ENCODE data around the gene ACSS1.

Gene ACSS1

DNA sequence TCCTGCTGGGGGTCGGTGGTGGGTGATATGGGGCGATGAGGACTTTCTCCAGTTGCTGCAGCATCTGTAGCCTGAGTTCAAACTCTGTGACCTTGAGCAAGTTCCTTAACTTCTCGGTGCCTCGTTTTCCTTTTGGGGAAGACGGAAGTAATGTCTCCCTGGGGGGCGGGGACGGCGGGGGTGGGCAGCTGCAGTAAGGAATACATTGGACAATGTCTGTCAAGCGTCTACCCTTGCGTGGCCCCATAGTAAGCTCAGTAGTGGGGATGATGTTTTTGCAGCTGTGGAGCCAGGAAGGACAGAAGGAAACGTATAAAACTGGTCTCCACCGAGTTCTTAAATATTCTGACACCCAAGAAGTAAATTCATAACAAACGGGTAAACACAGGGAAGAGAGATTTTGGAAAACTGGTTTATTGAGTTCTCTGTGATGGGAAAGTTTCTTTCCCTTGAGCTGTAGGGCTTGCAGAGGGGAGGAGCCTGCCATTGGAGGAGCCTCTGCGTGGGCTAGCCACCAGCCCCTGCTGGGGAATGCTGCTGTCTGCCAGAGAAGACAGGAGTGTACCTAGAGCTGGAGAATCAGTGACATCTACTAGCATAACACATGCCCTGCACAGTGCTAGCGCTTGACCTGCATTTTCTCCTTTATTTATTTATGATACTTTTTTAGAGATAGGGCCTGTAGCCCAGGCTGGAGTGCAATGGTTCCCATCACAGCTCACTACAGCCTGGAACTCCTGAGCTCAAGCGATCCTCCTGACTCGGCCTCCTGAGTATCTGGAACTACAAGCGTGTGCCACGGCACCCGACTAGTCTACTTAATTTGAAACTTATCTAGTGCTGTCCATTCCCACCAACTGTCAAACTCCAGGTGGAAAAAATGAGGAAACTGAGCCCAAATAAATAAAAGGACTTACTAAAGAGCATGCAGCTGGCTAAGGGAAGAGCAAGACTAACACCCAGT is 1.2 kb upstream of the ACSS1 start:
- Histone ChIP-seq H3K27ac (ENCODE audit: low read length) (no peak overlapping the region), H3K36me3 (ENCODE audit: control insufficient read depth, insufficient read depth, low read length) (no peaks in the 10 kb centered on the region), H3K27me3 (ENCODE audit: control insufficient read depth, insufficient read depth, low read length) (peaks cover 36% of the 10 kb centered on the region; the same call in 1 of the 2 replicates), H3K4me3 (ENCODE audit: low read length) (no peak overlapping the region), H3K4me1 (ENCODE audit: control insufficient read depth, insufficient read depth, low read length) (0 out of 2 replicates have a peak, but pooled peaks cover 1% of the 10 kb centered on the region), H3K9me3 (ENCODE audit: control insufficient read depth, insufficient read depth, low read length) (no peaks in the 10 kb centered on the region)
- no peak for DNase-seq (ENCODE audit: low read depth, low spot score)
- WGBS (ENCODE audit: insufficient coverage, insufficient read length), result no CpG with 5 or more reads among the region's 20 CpGs

DNA sequence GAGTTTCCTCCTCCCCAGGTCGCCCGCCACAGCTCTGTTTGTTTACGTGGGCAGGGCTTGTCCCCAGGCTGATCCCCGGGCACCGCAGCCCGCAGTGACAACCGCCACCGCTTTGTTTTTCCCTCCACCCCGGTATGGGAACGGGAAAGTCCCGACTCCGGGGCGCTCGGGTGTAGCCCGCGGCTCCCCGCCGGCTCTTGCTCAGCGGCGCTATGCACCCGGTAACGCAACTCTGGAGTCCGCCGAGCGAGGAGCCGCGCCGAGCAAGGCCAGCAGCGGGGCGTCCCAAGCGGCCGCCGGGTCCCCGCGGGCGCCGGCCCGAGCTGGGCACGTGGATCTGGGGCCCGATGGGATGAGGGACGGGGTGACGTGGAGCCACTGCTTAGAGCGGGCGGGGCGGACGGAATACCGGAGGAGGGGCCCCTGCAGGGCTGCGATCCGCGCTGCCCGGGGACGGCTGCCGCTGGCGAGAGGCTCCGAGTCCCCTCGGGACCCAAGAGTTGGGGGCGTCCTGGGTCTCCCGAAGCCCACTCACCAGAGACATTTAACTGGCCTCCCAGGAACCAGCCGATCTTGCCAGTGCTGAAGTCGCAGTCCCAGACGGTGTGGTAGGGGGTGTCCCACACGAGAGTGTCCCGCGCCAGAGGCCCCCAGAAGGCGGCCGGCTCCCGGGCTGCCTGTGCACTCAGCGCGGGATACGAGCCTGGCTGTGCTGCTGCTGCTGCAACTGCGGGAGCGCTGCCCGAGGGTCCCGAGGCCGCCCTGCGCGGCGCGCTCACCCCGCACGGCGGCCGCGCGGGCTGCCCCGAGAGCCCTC is 497 bp downstream of the ACSS1 start:
- DNase-seq (ENCODE audit: low read depth, low spot score), result no peak
- Histone ChIP-seq H3K36me3 (ENCODE audit: control insufficient read depth, insufficient read depth, low read length) (no peaks in the 10 kb centered on the region), H3K27me3 (ENCODE audit: control insufficient read depth, insufficient read depth, low read length) (peaks cover 36% of the 10 kb centered on the region; the same call in 1 of the 2 replicates), H3K9me3 (ENCODE audit: control insufficient read depth, insufficient read depth, low read length) (no peaks in the 10 kb centered on the region), H3K4me3 (ENCODE audit: low read length) (peak overlapping the region; percentile 48), H3K4me1 (ENCODE audit: control insufficient read depth, insufficient read depth, low read length) (peaks cover 1% of the 10 kb centered on the region; the same call in 1 of the 2 replicates), H3K27ac (ENCODE audit: low read length) (no peak overlapping the region)
- no CpG with 5 or more reads among the region's 86 CpGs for WGBS (ENCODE audit: insufficient coverage, insufficient read length)

DNA sequence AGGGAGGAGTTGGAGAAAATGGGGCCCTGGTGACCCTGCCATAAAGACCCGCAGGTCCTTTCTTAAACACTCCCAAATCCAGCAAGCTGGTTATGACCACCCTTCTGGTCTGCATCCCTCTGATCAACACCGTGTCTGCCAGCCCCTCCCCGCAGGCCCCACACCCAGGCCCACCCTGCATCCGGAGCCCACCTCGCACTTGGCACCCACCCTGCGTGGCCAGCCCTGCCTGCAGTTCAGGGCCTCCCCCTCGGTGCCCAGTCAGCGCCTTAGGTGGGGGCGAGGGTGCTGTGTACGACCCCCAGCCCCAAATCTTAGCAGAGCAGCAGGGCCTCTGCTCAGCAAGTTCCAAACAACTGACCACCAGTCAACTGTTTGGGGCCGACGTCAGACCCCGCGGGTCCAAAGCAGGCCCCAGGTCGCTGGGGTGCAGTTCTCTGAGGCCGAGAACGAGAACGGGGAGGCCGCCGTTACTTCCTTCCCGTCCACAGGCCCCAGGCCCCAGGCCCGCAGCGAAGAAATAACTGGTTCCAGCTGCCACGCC is 1.2 kb downstream of the ACSS1 start:
- Histone ChIP-seq H3K27me3 (ENCODE audit: control insufficient read depth, insufficient read depth, low read length) (peaks cover 36% of the 10 kb centered on the region; the same call in 1 of the 2 replicates), H3K4me1 (ENCODE audit: control insufficient read depth, insufficient read depth, low read length) (peaks cover 3% of the 10 kb centered on the region; the same call in 1 of the 2 replicates), H3K27ac (ENCODE audit: low read length) (no peak overlapping the region), H3K36me3 (ENCODE audit: control insufficient read depth, insufficient read depth, low read length) (no peaks in the 10 kb centered on the region), H3K9me3 (ENCODE audit: control insufficient read depth, insufficient read depth, low read length) (no peaks in the 10 kb centered on the region), H3K4me3 (ENCODE audit: low read length) (peak overlapping the region; percentile 48; the same call in 1 of the 2 replicates)
- no peak for DNase-seq (ENCODE audit: low read depth, low spot score)
- no CpG with 5 or more reads among the region's 24 CpGs for WGBS (ENCODE audit: insufficient coverage, insufficient read length)

DNA sequence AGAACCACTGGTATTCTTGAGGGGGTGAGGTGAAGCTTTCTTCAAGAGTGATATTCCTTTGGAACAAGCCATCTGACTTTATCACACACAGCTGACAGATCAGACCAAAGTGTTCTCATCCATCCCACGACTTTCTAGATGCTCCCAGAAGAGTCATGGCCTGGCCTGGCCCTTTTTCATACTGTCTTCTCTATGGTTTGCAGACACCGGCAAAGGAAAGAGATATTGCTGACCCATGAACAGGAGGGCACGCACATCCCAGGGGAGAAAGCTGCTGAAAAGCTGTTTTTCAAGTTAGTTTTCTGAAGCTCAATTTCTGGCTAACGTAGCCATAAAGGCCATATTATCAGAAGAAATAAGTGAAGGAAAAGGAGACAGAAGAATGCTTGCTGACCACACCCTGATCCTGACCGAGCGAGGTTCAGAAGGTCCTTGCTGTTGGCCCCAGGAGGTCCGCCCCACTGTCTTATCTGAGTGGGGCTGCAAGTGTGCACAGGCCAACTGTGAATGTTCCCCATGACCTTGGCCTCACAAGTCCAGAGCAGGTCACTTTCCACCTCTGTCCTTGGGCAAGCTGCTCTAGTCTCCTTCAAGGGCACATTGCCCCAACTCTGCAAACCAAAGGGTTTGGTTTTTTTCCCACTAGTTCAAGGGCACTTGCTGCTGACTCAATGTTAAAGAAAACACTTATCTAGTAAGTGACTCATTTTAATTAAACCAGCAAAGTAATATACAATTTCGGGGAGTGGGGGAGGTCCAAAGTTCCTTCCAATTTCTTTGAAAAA is 2.0 kb downstream of the ACSS1 start:
- no peaks in the 10 kb centered on the region for H3K9me3 ChIP-seq (ENCODE audit: control insufficient read depth, insufficient read depth, low read length)
- peaks cover 34% of the 10 kb centered on the region; the same call in 1 of the 2 replicates for H3K27me3 ChIP-seq (ENCODE audit: control insufficient read depth, insufficient read depth, low read length)
- H3K4me1 ChIP-seq (ENCODE audit: control insufficient read depth, insufficient read depth, low read length), result peaks cover 3% of the 10 kb centered on the region; the same call in 1 of the 2 replicates
- no peak overlapping the region for H3K4me3 ChIP-seq (ENCODE audit: low read length)
- no peak overlapping the region for H3K27ac ChIP-seq (ENCODE audit: low read length)
- no peaks in the 10 kb centered on the region for H3K36me3 ChIP-seq (ENCODE audit: control insufficient read depth, insufficient read depth, low read length)
- DNase-seq (ENCODE audit: low read depth, low spot score), result no peak
- WGBS (ENCODE audit: insufficient coverage, insufficient read length), result no CpG with 5 or more reads among the region's 8 CpGs

DNA sequence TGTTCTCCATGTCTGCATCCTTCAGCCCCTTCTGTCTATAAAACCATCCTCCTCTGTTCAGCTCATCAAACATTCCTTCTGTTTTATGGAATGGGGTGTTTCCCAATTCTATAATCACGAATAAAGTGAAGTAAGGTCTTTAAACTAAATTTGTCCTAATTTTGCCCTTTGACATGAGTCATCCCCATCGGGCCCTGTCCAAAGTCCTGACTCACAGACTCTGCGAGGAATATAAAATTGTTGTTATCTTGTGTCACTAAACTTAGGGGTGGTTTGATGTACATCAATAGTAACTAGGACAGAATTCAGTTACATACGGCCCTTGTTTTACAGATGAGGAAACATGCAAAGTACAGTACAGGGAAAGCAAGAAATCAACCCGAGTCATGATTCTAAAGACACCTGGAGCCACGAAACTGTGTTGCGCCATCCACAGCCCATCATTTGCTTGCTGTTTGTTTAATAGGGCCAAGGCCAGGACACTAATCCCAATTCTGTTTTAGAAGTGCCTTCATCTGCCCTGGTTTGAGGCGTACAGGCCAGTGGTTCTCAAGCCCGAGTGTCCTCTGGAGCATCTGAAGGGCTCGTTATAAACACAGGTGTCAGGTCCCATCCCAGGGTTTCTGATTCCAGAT is 2.8 kb downstream of the ACSS1 start:
- WGBS (ENCODE audit: insufficient coverage, insufficient read length), result no CpG with 5 or more reads among the region's 10 CpGs
- DNase-seq (ENCODE audit: low read depth, low spot score), result no peak
- H3K27ac ChIP-seq (ENCODE audit: low read length), result no peak overlapping the region
- H3K4me3 ChIP-seq (ENCODE audit: low read length), result no peak overlapping the region
- H3K9me3 ChIP-seq (ENCODE audit: control insufficient read depth, insufficient read depth, low read length), result no peaks in the 10 kb centered on the region
- H3K36me3 ChIP-seq (ENCODE audit: control insufficient read depth, insufficient read depth, low read length), result no peaks in the 10 kb centered on the region
- H3K27me3 ChIP-seq (ENCODE audit: control insufficient read depth, insufficient read depth, low read length), result peaks cover 28% of the 10 kb centered on the region; the same call in 1 of the 2 replicates
- peaks cover 3% of the 10 kb centered on the region; the same call in 1 of the 2 replicates for H3K4me1 ChIP-seq (ENCODE audit: control insufficient read depth, insufficient read depth, low read length)

DNA sequence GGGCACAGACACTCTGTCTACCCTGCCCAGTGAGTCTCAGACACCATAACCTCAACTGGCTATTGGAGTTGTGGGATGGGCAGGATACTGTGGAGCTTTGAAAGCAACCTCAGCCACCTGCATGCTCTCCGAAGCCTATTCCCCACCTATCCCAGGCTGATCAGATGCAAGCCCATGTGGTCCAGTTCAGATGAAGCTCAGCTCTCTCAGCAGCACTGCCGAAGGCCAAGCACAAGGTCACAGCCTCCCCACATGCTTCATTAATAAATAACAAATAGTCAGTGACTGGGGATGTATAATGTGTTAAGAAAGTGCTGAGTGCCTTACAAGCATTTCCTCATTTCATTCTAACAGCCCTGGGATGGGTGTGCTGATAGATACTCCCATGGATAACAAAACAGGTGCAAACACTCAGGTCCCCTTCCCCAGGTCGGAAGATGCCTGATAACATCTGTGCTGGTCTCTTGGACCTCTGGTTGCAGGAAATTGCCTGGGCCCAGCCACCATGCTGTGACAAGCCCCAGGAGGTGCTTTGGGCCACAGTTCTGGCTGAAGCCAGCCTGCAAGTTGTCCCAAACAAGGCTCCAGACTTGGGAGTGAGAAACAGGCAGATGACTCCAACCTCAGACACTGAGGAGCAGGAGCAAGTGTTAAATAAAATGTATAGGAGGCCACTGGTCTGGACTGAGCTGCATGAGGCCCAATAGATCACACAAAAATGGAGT is 3.7 kb downstream of the ACSS1 start:
- H3K36me3 ChIP-seq (ENCODE audit: control insufficient read depth, insufficient read depth, low read length), result no peaks in the 10 kb centered on the region
- WGBS (ENCODE audit: insufficient coverage, insufficient read length), result no CpG with 5 or more reads among the region's 3 CpGs
- no peaks in the 10 kb centered on the region for H3K9me3 ChIP-seq (ENCODE audit: control insufficient read depth, insufficient read depth, low read length)
- DNase-seq (ENCODE audit: low read depth, low spot score), result no peak
- peaks cover 23% of the 10 kb centered on the region; the same call in 1 of the 2 replicates for H3K27me3 ChIP-seq (ENCODE audit: control insufficient read depth, insufficient read depth, low read length)
- no peak overlapping the region for H3K4me3 ChIP-seq (ENCODE audit: low read length)
- H3K27ac ChIP-seq (ENCODE audit: low read length), result no peak overlapping the region
- H3K4me1 ChIP-seq (ENCODE audit: control insufficient read depth, insufficient read depth, low read length), result peaks cover 3% of the 10 kb centered on the region; the same call in 1 of the 2 replicates

DNA sequence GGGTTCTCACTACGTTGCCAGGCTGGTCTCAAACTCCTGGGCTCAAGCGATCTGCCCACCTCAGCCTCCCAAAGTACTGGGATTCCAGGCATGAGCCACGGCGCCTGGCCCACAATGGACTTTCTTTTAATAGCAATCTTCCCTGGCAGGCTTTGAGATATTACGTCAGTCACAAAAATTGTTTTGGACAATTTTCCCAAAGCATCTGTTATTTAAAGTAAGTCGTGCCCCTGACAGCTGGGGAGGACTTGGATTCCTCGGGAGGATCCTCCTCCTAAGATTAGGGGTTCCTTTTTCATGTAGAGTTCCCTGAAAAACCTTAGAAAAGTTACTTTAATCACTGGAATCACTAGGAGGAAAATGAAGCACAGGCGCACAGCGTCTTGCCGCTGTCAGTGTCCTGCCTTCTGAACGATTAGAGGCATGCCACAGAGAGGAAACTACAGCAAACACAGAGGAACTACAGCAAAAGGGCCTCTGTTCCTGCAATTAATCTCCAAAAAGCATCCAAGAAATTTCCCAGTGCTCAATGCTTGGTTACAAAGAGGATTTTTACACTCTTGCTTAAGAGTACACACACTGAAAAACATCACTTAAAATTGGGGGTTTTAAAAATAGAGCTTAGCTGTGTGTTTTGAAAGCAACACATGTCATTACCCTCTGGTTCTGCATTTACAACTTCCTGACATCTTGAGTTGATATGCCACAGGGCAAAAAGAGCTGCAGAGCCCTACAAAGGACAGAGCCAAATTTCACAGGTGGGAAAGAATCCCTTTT is 4.5 kb downstream of the ACSS1 start:
- Histone ChIP-seq H3K27me3 (ENCODE audit: control insufficient read depth, insufficient read depth, low read length) (peaks cover 15% of the 10 kb centered on the region; the same call in 1 of the 2 replicates), H3K4me1 (ENCODE audit: control insufficient read depth, insufficient read depth, low read length) (peaks cover 2% of the 10 kb centered on the region; the same call in 1 of the 2 replicates), H3K27ac (ENCODE audit: low read length) (no peak overlapping the region), H3K9me3 (ENCODE audit: control insufficient read depth, insufficient read depth, low read length) (no peaks in the 10 kb centered on the region), H3K4me3 (ENCODE audit: low read length) (no peak overlapping the region), H3K36me3 (ENCODE audit: control insufficient read depth, insufficient read depth, low read length) (no peaks in the 10 kb centered on the region)
- DNase-seq (ENCODE audit: low read depth, low spot score), result no peak
- WGBS (ENCODE audit: insufficient coverage, insufficient read length), result no CpG with 5 or more reads among the region's 11 CpGs

DNA sequence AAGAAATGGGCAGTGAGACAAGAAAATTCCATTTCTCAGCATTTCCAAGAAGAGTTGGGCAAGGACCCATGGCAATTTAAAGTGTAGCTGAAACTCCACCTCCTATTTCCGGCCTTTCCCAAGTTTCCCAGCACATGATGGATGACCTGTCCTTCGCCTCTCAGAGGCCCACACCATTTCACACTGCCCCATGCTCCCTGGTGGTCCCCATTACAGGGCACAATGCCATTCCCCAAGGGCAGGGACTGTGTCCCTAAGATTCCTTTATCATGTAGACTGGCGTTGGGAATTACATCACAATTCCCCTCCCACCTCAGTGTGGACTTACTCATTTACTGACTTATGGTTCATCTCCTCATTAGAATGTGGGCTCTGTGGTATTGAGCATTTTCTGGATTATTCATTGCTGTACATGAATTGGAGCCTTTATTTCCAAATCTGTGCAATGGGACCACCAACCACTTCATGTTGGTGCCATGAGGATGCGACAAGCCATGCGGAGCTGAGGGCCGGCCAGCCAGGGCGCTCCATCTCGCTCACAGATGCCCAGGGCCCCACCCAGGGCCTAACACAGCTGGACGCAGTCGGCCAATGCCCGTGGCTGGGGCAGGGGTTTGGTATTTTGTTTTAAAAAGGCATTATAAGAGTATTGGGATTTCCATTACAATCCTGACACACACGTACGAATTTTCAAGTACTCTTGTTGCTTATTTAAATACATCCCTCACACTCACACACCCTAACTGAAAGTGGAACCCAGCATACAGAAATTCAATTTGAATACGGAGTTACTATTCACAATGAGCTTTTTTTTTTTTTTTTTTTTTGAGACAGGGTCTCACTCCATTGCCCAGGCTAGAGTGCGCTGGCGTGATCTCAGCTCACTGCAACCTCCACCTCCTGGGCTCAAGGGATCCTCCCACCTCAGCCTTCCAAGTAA is 5.4 kb downstream of the ACSS1 start:
- Histone ChIP-seq H3K27me3 (ENCODE audit: control insufficient read depth, insufficient read depth, low read length) (peaks cover 10% of the 10 kb centered on the region; the same call in 1 of the 2 replicates), H3K9me3 (ENCODE audit: control insufficient read depth, insufficient read depth, low read length) (no peaks in the 10 kb centered on the region), H3K4me3 (ENCODE audit: low read length) (no peak overlapping the region), H3K4me1 (ENCODE audit: control insufficient read depth, insufficient read depth, low read length) (peaks cover 2% of the 10 kb centered on the region; the same call in 1 of the 2 replicates), H3K27ac (ENCODE audit: low read length) (no peak overlapping the region), H3K36me3 (ENCODE audit: control insufficient read depth, insufficient read depth, low read length) (no peaks in the 10 kb centered on the region)
- no peak for DNase-seq (ENCODE audit: low read depth, low spot score)
- WGBS (ENCODE audit: insufficient coverage, insufficient read length), result no CpG with 5 or more reads among the region's 16 CpGs

Measured in iPS DF 6.9 (cell line).